Gastroesophageal sphincter (tissue), 3 donors: ENCODE data around the gene SHANK2.

Source experiments
- CTCF ChIP-seq, 4 experiments: fragments of 200-600 bp in 2 of 4; fragments of 450-650 bp in 2 of 4; sonication (generic) in 1 of 4; IDR thresholded peaks; one replicate each; pipeline ENCODE4 v1.5.1; 2017 to 2019; ENCODE audit warnings: antibody characterized with exemption in 4 of 4, mild to moderate bottlenecking in 2 of 4, moderate library complexity in 2 of 4
- EP300 ChIP-seq: sonication (generic); formaldehyde crosslinking; IDR thresholded peaks from one replicate; pipeline ENCODE4 v1.6.1; 2017; ENCODE audit warnings: antibody characterized with exemption, mild to moderate bottlenecking
- POLR2A ChIP-seq, 2 donors: fragments of 450-650 bp; IDR thresholded peaks; one replicate each; pipeline ENCODE4 v1.6.1; 2017; ENCODE audit warnings: antibody characterized with exemption in 2 of 2, mild to moderate bottlenecking in 2 of 2, moderate library complexity in 1 of 2
- POLR2AphosphoS5 ChIP-seq: sonication (generic); formaldehyde crosslinking; IDR thresholded peaks from one replicate; pipeline ENCODE4 v1.6.1; 2017; ENCODE audit warnings: antibody characterized with exemption

- TF ChIP-seq CTCF (IDR thresholded peaks at IDR 0.05) (no peak), POLR2AphosphoS5 (no peak), EP300 (no peak), POLR2A (IDR thresholded peaks at IDR 0.05) (no peak)
Observed at GRCh38 chr11:71211631-71212030, 40.7 kb downstream of the SHANK2 start.
